ENCODE data around the gene RFX8.

DNA sequence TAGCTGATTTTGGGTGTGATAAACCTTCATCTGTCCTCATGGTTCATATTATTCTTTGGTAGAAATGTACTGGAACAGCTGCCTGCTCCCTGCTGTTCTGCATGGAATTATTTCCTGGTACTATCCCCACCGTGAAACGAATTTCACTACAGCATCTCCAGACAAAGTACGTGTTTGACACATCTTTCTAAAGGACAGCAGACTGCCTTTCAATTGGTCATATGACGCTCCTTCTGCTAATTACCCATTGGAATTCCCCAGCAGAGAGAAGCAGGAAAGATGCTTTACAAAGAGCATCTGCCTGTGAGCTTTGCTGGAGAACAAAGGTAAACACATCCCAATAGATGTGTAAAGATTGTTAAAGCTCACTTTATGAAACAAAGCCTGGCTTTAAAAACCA lies 4.4 kb upstream of the RFX8 start:
- no peak for TF ChIP-seq POLR2A (IDR thresholded peaks at IDR 0.05)
- TF ChIP-seq, protein P1, sequence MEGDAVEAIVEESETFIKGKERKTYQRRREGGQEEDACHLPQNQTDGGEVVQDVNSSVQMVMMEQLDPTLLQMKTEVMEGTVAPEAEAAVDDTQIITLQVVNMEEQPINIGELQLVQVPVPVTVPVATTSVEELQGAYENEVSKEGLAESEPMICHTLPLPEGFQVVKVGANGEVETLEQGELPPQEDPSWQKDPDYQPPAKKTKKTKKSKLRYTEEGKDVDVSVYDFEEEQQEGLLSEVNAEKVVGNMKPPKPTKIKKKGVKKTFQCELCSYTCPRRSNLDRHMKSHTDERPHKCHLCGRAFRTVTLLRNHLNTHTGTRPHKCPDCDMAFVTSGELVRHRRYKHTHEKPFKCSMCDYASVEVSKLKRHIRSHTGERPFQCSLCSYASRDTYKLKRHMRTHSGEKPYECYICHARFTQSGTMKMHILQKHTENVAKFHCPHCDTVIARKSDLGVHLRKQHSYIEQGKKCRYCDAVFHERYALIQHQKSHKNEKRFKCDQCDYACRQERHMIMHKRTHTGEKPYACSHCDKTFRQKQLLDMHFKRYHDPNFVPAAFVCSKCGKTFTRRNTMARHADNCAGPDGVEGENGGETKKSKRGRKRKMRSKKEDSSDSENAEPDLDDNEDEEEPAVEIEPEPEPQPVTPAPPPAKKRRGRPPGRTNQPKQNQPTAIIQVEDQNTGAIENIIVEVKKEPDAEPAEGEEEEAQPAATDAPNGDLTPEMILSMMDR (IDR thresholded peaks at IDR 0.05 in 4 of 5, conservative IDR thresholded peaks at IDR 0.05 in 1 of 5) = no peak

Data from gastrocnemius medialis (tissue), 4 donors.